GM15510 (cell line): ENCODE data around the gene CFAP141.

Experiments used
- POLR2A ChIP-seq: IDR thresholded peaks from 3 replicates; pipeline ENCODE4 v1.6.1; 2011; ENCODE audit warnings: borderline replicate concordance; ENCODE audit not compliant: insufficient read length; ENCODE audit errors: extremely low read depth

The CFAP141 gene

DNA sequence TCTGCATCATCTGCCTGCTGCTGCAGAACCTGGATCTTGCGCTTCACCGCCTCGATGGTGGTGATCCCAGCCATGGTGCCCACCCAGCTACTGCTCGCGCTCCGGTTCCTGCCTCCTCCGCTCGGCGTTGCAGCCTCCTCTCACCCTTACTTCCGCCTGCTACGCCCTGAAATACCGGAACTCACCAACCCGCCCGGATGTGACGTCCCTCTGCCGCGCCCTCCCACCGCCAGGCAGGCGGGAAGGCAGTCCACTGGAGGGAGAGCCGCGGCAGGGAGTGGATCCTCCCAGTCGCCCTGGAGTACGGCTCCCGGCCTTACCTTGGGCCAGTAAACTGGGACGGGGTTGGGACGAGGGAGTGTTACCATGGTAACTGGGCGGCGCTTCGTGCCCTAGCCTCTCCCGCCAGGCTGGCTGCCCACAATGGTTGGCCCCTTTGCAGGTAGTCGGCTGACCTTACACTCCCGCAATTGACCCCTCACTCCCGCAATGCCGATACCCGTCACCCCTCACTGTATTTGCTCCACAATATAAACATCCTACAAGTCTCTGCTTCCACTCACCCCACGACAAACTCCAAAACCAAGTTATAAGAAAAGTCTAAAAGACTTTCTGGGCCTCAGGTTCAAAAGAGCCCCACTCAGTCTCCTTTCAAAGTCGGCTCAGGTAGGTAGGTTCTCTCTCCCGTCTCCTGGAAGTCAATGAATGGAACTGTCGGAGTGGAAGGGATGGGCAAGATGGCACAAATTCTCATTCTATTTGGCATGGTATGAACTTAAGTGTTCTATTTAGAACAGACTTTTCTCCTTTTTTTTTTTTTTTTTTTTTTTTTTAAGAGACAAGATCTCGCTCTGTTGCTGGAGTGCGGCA is 22.9 kb downstream of the CFAP141 start:
- peak; percentile 97 for TF ChIP-seq POLR2A

DNA sequence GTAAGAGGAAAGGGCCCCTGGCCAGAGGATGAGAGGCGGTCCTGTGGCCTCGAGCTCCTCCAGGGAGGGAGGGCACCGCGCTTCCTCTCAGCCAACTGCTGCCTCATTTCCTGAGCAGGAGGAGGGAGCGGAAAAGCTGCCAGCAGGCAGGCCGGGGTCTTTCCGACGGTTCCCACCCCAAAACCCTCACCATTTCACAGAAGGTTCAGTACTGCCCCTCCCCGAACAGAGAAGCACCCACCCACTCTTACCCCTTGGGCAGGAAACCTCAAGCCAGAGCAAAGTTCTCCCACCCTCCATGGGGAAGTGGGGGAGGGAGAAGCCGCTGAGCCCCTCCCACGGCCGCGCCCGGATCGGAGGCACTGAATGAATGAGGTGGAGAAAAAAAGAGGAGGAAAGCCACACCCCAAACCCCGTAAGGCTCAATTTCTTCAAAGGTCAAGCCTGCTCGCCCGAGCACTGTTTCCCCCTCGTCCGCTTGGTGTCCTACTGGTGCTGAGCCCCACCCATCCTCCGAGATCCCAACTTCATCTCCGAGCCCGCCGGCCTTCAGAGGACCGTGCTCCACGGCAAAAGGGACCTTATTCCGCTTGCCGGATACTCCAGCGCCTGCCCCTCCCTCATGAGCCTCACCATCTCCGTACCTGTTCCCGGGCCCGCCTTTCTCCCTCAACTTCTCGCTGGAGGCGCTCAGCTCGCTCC is 23.6 kb downstream of the CFAP141 start:
- peak; percentile 50 for TF ChIP-seq POLR2A

- no peak for TF ChIP-seq POLR2A
Observed at GRCh38 chr1:154181944-154182343, 24.2 kb downstream of the CFAP141 start.

- no peak for TF ChIP-seq POLR2A
Observed at GRCh38 chr1:154179946-154180687, 26.0 kb downstream of the CFAP141 start.

DNA sequence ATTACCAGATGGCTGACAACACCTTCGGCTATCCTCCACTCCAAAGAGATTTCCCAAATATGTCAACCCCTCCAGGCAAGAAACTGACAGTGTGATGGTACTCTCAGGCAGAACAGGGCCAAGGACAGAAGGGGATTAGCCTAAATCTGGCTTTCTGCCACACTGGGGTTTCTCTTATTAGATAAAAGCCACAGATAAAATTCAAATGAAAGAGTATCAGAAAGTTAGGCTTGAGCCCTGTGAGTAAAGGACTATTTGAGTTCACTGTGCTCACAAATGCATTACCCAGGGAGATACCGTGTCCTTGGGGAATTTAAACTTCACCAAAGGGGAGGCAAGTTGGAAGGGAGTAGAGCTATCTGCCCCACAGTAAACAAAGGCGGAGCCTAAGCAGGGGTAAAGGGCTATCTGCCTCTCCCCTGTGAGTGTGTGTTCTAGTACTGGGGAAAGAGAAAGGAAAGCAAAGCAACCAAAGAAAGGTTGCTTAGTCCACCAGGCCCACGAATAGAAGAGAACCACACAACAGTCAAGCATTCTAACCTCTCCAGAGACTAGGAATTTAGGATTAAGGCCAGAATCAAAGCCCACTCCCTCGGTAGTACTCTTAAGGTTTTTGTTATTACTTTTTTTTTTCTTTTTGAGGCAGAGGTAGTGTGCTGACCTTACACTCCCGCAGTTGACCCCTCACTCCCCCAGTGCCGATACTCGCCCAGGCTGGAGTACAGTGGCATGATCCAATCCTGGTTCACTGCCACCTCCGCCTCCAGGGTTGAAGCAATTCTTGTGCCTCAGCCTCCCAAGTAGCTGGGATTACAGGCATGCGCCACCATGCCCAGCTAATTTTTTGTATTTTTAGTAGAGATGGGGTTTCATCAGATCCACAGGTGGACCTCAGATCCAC is 27.0 kb downstream of the CFAP141 start:
- no peak for TF ChIP-seq POLR2A

DNA sequence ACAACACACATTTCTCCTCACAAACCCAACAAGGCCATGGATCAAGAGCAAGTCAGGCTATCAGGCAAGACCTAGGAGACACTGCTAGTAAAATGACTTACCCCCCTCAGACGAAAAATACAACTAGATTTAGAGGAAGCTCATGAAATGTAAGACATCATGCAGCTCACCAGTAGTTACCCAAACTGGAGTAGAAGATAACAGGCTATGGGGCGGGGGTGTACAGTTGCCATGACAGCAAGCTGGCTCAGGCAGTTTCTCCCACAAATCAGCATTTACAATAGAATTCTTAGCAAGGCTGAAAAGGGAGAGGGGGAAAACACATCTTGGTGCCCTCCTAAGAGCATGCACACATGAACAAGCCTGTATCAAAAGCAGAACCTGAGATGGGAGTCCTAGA is 28.1 kb downstream of the CFAP141 start:
- TF ChIP-seq POLR2A: no peak

DNA sequence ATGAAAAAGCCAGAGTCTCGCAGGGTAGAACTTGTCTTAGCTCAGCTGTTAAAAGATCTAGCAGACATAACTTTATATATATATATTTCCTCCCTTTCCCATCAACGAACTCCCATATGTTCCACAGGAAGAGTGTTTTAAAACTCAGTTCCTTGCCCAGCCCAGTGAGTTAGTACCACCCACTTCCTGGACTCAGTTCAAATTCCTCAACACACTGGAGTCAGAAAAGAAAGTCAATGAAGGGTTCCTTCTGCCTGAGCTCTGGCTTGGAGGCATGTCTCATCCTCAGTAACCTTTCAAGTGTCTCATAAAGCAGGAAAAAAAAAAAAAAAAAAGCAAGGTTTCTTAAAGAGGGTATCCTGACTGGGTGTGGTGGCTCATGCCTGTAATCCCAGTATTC is 29.8 kb downstream of the CFAP141 start:
- no peak for TF ChIP-seq POLR2A

- TF ChIP-seq POLR2A: no peak
Observed at GRCh38 chr1:154174654-154175053, 31.5 kb downstream of the CFAP141 start.

DNA sequence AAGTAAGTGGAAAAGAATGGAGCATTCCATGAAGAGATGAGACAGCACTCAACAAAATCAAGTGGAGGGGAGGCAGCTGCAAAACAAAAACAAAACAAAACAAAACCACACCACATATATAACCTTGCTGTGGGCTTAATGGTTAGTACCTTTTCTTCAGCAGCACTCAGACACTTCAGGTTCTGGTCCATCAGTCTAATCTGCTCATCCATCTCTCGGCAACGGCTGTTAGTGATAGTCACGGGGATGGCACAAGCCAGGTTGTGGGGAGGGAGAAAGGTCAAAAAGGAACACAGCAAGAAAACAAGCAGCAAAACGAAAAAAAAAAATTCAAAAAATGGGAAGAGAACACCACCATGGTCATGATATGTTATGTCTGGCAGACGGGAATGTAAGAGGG is 34.3 kb downstream of the CFAP141 start:
- TF ChIP-seq POLR2A: no peak

DNA sequence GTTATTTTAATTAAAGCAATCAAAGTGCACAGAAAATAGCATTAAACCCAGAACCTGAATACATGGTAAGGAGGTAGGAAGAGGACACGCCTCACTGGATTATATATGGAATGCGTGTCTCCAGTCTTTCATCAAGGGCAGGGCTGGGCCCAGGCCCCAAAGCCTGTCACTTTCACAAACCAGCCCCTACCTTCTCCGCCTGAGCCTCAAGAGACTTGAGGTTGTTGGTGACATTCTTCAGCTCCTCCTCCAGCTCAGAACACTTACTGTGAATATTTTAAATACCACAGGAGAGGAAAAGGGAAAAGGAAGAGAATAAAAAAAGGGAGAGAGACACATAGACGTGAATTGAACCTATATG is 34.9 kb downstream of the CFAP141 start:
- no peak for TF ChIP-seq POLR2A

DNA sequence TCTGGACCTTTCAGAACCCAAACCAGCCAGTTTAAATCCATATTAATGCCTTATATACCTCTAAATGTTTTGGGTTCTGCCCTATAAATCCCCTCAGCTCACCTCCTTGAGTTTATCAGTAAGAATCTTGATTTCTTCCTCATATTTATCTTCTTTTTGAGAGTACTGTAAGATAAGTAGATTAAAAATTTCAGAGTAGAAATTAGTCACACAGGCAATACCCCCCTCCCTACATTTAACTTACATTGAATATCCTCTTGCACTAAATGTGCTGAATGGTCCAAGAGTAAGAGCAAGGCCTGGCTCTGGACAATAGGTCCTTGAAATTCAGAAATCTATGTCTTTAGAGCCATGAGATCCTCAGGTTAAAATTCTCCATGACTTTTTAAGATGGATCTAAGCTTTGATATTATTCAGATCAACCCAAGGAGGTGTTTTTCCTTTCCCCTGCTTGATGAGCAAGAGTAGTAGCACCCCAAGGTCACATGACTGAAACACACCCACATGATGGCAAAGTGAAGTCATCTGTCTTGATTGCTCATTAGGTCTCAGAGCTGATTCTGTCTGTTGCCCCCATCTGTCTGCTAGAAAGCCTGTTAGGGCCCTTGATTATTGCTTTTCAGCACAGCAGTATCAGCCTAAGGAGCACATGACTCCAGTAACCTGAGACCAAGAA is 35.4 kb downstream of the CFAP141 start:
- TF ChIP-seq POLR2A: no peak

DNA sequence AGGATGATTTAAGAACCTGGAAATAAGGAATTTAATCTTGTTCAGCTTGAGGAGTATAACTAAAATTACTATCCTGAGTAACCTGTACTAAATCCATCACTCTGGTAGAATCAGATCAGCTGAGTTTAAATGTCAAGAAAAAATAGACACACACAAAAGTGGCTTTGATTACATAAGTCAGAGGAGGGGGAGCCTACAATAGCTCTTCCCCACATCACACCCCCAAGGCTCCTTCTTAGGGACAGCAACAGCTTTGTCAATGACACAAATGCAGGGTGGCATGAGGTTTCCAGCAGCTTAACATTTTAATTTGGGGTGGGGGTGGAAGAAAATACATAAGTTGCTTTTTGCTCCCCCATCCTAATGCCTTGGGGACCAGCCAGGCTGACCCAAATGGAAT is 38.7 kb downstream of the CFAP141 start:
- no peak for TF ChIP-seq POLR2A

DNA sequence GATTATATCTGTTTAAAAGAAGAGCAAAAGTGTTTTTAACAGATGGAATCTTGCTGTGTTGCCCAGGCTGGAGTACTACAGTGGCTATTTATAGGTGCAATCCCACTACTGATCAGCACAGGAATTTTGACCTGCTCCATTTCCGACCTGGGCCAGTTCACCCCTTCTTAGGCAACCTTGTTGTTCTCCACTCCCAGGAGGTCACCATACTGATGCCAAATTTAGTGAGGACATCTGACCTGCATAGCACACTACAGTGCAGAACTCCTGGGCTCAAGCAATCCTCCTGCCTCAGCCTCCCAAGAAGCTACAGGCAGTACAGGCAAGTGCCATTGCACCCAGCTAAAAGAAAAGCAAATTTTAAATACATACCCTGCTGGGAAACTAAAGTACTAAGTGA is 39.9 kb downstream of the CFAP141 start:
- no peak for TF ChIP-seq POLR2A

DNA sequence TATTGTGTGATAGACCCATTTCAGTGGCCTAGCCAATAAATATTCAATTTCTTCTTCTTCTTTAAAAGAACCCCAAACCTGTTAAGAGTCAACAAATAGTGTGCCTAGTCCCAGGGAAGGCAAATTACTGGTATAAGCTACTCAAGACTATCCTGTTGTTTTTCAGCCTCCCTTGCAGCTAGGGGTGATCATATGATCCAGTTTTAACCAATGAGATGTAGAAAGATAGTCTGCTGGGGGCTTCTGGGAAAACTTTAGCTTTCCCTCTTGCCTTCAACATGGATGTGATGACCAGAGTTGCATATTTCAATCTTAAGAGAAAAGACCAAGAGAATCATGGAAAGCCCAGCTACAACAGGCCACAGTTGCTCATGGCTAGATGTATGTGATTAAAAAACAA is 46.6 kb downstream of the CFAP141 start:
- TF ChIP-seq POLR2A: no peak
